ENCODE results near the gene ITGA2B.

- TF ChIP-seq CTCF (IDR thresholded peaks at IDR 0.05; ENCODE audit: poor library complexity) = no peak
- TF ChIP-seq EZH2 (IDR thresholded peaks at IDR 0.05; ENCODE audit: borderline replicate concordance) = no peak
Observed at GRCh38 chr17:44322236-44322895, 67.1 kb downstream of the ITGA2B start.

All from hepatocyte (in vitro differentiated cells).